ENCODE data around the gene ATXN2L. TPM values are rescaled to one million over a fixed set of nuclear protein-coding genes. Genes with fewer than 3 reads are reported as not detected.
A peak's percentile ranks its signal among the peaks of the same experiment; 100 is the strongest.

ATXN2L gene
- total and polyA plus RNA-seq, 9 donors, result 36.2 to 143 (median 84.6) TPM

- Histone ChIP-seq H3K27ac (no peak overlapping the region), H3K4me1 (ENCODE audit: insufficient read depth) (peaks cover 2% of the 10 kb centered on the region), H3K36me3 (no peaks in the 10 kb centered on the region), H3K9me3 (no peaks in the 10 kb centered on the region), H3K27me3 (no peaks in the 10 kb centered on the region), H3K4me3 (no peak overlapping the region)
- DNase-seq, result no peak
- intact Hi-C loops (cut with DNase I), result no loop called here
- 80 to 89% (median 87%) methylated on average over 12 of the region's 12 CpGs for WGBS, 3 donors
- TF ChIP-seq CTCF (IDR thresholded peaks at IDR 0.05) (no peak), EP300 (IDR thresholded peaks at IDR 0.05) (no peak), POLR2A (IDR thresholded peaks at IDR 0.05) (no peak)
Observed at GRCh38 chr16:28843766-28844165, 21.0 kb downstream of the ATXN2L start.

GRCh38 chr16:28844226-28844885, 21.6 kb downstream of the ATXN2L start:
- Histone ChIP-seq H3K27ac (no peak overlapping the region), H3K36me3 (no peaks in the 10 kb centered on the region), H3K4me3 (no peak overlapping the region), H3K9me3 (no peaks in the 10 kb centered on the region), H3K27me3 (no peaks in the 10 kb centered on the region), H3K4me1 (ENCODE audit: insufficient read depth) (peaks cover 2% of the 10 kb centered on the region)
- 84 to 87% (median 85%) methylated on average over 19 of the region's 19 CpGs for WGBS, 3 donors
- peak in 1 of 5 donors; percentile 14 for DNase-seq
- intact Hi-C loops (cut with DNase I), result no loop called here
- TF ChIP-seq CTCF (IDR thresholded peaks at IDR 0.05), result no peak
- no peak for TF ChIP-seq EP300 (IDR thresholded peaks at IDR 0.05)
- TF ChIP-seq POLR2A (IDR thresholded peaks at IDR 0.05), result no peak

GRCh38 chr16:28845293-28845692, 22.5 kb downstream of the ATXN2L start:
- Histone ChIP-seq H3K4me1 (ENCODE audit: insufficient read depth) (peaks cover 2% of the 10 kb centered on the region), H3K27me3 (no peaks in the 10 kb centered on the region), H3K27ac (no peak overlapping the region), H3K9me3 (no peaks in the 10 kb centered on the region), H3K4me3 (peak overlapping the region; percentile 99), H3K36me3 (no peaks in the 10 kb centered on the region)
- intact Hi-C loops (cut with DNase I), result no loop called here
- 27 to 46% (median 35%) methylated on average over 10 of the region's 10 CpGs for WGBS, 3 donors
- no peak for TF ChIP-seq CTCF (IDR thresholded peaks at IDR 0.05)
- no peak for TF ChIP-seq POLR2A (IDR thresholded peaks at IDR 0.05)
- TF ChIP-seq EP300 (IDR thresholded peaks at IDR 0.05), result no peak
- DNase-seq, result no peak

GRCh38 chr16:28845761-28846079, 22.9 kb downstream of the ATXN2L start:
- DNase-seq, result no peak
- no peak for TF ChIP-seq POLR2A (IDR thresholded peaks at IDR 0.05)
- TF ChIP-seq CTCF (IDR thresholded peaks at IDR 0.05), result no peak
- TF ChIP-seq EP300 (IDR thresholded peaks at IDR 0.05), result no peak
- Histone ChIP-seq H3K27me3 (no peaks in the 10 kb centered on the region), H3K9me3 (no peaks in the 10 kb centered on the region), H3K4me3 (peak overlapping the region; percentile 99), H3K36me3 (no peaks in the 10 kb centered on the region), H3K4me1 (ENCODE audit: insufficient read depth) (peaks cover 2% of the 10 kb centered on the region), H3K27ac (peak overlapping the region in 1 of 2 donors; percentile 82)
- 1 to 2% (median 1%) methylated on average over 12 to 16 of the region's 16 CpGs for WGBS, 3 donors
- intact Hi-C loops (cut with DNase I), result loop anchor here in 2 of 4 donors (2.0 kb wide), 1 partner anchor 17 kb away; the partner anchor contains the start of gene SH2B1 (in 2 of the 2)

Data from ovary (tissue), 9 donors.